T47D (cell line): ENCODE data around the gene RPTOR.
A peak's percentile ranks its signal among the peaks of the same experiment; 100 is the strongest.
"Not testable (repeated sequence)": the region's sequence is repeated elsewhere in the genome, so short reads cannot be mapped to it uniquely, and the experiment has no call there.

Source experiments
- DNase-seq, 2 experiments: peaks; one replicate each; pipeline versions ENCODE4 v3.0.0 to v3.0.0-alpha.2; 2011 to 2012; ENCODE audit warnings: low read depth in 1 of 2, low spot score in 1 of 2
- JUND ChIP-seq: IDR thresholded peaks from 2 replicates; pipeline ENCODE4 v1.6.1; 2012; ENCODE audit warnings: low read depth
- in situ Hi-C: cut with HindIII; loops from 2 replicates; pipeline ENCODE4 v1.10.0; 2016; ENCODE audit warnings: low sequenced_read_pairs, low pct_unique_long_range_greater_than_20kb

RPTOR gene

DNA sequence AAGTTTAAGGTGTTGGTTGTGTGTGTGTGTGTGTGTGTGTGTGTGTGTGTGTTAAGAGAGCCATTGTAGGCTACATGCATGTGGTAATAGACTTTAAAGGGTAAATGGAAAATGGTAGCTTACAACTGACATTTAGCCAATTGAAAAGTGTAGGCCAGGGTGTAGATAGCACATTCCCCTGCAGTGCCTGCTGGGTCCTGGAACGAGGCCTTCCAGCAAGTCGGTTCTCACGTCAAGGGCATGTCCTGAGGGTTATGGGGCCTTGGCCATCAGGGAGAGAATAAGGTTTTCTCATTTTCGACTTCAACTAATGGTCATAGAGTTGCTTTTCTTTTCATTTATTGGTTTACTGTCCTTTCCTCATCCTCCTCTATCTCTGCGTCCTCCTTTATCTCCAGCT lies 65.1 kb downstream of the RPTOR start:
- in situ Hi-C loops = no loop called here
- no peak for DNase-seq
- TF ChIP-seq JUND = no peak

DNA sequence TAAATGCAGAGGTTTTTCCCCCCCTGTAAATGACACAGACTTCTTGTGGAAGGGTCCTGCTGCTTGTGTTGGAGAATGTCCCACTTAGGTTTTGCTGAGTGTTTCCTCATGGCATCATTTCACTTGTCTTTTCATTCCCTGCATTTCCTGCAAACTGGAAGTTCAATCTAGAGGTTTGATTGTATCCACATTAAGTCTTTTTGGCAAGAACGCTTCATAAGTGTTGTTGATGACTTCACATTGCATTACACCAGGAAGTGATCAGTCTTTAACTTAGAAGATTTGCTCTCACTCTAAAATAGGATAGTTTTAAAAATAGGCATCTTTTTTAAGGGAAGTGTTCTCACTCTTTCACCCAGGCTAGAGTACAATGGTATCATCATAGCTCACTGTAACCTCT lies 67.2 kb downstream of the RPTOR start:
- no peak for TF ChIP-seq JUND
- in situ Hi-C loops = no loop called here
- no peak for DNase-seq

- TF ChIP-seq JUND = no peak
- in situ Hi-C loops = no loop called here
- no peak for DNase-seq
Observed at GRCh38 chr17:80612997-80613731, 68.5 kb downstream of the RPTOR start.

DNA sequence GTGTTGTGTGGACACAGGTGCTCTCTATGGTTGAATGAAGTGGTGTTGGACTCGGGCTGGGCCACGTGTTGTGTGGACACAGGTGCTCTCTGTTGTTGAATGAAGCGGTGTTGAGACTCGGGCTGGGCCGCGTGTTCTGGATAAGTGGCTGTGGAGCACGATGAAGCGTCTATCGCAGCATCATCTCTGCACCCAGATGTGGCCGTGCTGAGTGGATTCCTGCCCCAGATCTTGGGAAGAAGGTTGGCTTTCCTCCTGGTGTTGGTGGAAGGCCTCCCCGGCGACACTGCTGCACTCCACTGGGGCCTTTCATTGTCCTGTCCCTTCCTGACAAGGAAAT lies 69.1 kb downstream of the RPTOR start:
- TF ChIP-seq JUND = no peak
- DNase-seq = no peak
- in situ Hi-C loops = no loop called here

DNA sequence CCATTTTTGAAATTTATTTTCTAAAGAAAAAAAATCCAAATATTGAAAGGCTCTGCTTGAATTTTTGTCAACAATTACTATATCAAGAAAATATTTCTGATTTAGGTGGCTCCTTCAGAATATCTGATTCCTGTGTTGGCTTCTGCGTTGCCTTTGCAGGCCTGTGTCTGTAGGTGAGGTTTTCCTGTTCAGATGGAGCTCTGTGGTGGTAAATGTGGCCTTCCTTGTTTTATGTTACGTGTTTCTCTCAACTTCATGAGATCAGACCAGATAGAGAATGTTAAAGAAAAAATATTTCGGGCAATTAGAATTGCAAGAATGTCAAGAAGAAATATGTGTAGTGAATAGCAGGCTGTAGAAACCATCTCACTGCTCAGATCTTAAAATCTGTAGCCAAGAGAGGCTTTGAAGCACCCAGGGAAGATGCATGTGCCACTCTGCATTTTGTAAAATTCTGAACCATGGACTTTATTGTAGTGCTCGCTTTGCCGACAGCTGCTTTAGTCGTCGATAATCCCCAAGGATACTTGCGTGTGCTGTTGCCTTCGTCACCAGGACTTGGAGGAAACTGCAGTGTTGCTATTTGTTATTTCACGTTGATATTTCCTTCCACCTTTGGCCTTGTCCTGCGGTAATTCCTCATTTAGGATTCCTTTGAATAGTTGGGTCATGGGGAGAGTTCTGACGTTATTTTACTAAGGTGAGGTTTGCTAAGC lies 69.9 kb downstream of the RPTOR start:
- no peak for DNase-seq
- TF ChIP-seq JUND = no peak
- in situ Hi-C loops = no loop called here

GRCh38 chr17:80615376-80615775 lies 70.7 kb downstream of the RPTOR start:
- no peak for DNase-seq
- TF ChIP-seq JUND = no peak
- in situ Hi-C loops = no loop called here

- in situ Hi-C loops = no loop called here
- no peak for TF ChIP-seq JUND
- peak; percentile 73 to 75 for DNase-seq
Observed at GRCh38 chr17:80616705-80617104, 72.1 kb downstream of the RPTOR start.

- in situ Hi-C loops = no loop called here
- DNase-seq = no peak
- no peak for TF ChIP-seq JUND
Observed at GRCh38 chr17:80618304-80618703, 73.7 kb downstream of the RPTOR start.

GRCh38 chr17:80619535-80620235 lies 75.0 kb downstream of the RPTOR start:
- DNase-seq = no peak
- TF ChIP-seq JUND = no peak
- in situ Hi-C loops = no loop called here

- in situ Hi-C loops = no loop called here
- TF ChIP-seq JUND = no peak
Observed at GRCh38 chr17:80621335-80621996, 76.8 kb downstream of the RPTOR start.

DNA sequence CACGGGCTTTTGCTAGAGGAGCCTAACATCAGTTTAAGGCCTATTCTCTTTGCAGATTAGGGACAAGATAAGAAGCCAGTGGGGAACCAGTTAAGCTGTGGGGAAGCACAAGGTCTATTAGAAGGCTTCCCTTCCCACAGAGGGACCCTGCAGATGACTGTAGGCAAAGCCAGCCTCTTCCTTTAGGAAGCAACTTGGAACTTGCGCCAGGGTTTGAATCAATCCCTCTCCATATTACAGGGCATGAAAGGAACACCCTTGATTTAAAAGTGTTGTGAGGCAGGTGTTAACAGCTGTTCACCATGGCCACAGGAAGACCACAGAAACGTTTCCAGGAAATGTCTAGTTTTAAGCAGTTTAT lies 77.3 kb downstream of the RPTOR start:
- TF ChIP-seq JUND = no peak
- in situ Hi-C loops = no loop called here
- DNase-seq = no peak

More at GRCh38 chr17:80621335-80621996, 76.8 kb downstream of the RPTOR start:
- DNase-seq = no peak

GRCh38 chr17:80624864-80625263 lies 80.2 kb downstream of the RPTOR start:
- no peak for DNase-seq
- no peak for TF ChIP-seq JUND
- in situ Hi-C loops = no loop called here

DNA sequence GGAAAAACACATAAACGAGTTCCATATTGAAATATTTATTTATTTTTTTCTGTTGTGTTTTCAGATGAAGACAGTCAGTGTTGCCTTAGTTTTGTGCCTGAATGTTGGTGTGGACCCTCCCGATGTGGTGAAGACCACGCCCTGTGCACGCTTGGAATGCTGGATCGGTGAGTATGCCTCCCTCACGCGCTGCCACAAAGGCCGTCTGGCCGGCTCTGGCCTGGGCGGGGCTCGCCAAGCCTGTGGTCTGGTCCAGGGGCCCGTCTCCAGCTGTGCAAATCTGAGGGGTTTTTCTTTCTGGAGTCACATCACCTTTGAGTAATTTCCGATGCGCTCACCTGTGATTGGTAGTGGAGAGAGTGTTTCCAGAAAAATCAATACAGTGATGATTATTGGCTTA lies 81.0 kb downstream of the RPTOR start:
- in situ Hi-C loops = no loop called here
- DNase-seq = no peak
- TF ChIP-seq JUND = no peak

- in situ Hi-C loops, DNase-seq: not testable (repeated sequence)
Observed at GRCh38 chr17:80628881-80629280, 84.2 kb downstream of the RPTOR start.
